Measurements from ENCODE around the gene KRT85.

GRCh38 chr12:52319097-52319496, 48.2 kb downstream of the KRT85 start:
- TF ChIP-seq CTCF (IDR thresholded peaks at IDR 0.05) = no peak
- no peak for TF ChIP-seq ZFX (IDR thresholded peaks at IDR 0.05; ENCODE audit: borderline replicate concordance)

Data from 22Rv1 (cell line).